IPS-20b (cell line): ENCODE measurements around the gene DNAH17.

Experiments
- H3K27ac ChIP-seq: one replicate; pipeline ENCODE4 v1.5.1; 2013; ENCODE audit warnings: low read length
- H3K27me3 ChIP-seq: 2 replicates; pipeline ENCODE4 v1.6.1; 2013; ENCODE audit warnings: mild to moderate bottlenecking, low read length, inconsistent platforms; ENCODE audit not compliant: insufficient read depth
- H3K36me3 ChIP-seq: 2 replicates; pipeline ENCODE4 v1.6.1; 2013; ENCODE audit warnings: low read depth, mild to moderate bottlenecking, inconsistent platforms, low read length, moderate library complexity; ENCODE audit not compliant: insufficient read depth
- H3K4me1 ChIP-seq: 2 replicates; pipeline ENCODE4 v1.6.1; 2013; ENCODE audit warnings: mild to moderate bottlenecking, control low read depth, inconsistent platforms, low read length, moderate library complexity; ENCODE audit not compliant: insufficient read depth
- H3K4me3 ChIP-seq: 2 replicates; pipeline ENCODE4 v1.5.1; 2013; ENCODE audit warnings: mild to moderate bottlenecking, low read length, inconsistent platforms
- H3K9ac ChIP-seq: 2 replicates; pipeline ENCODE4 v1.6.1; 2013; ENCODE audit warnings: low read depth, mild to moderate bottlenecking, inconsistent platforms, low read length, moderate library complexity
- H3K9me3 ChIP-seq: 2 replicates; pipeline ENCODE4 v1.6.1; 2013; ENCODE audit warnings: mild to moderate bottlenecking, low read depth, low read length, inconsistent platforms; ENCODE audit not compliant: insufficient read depth

Gene DNAH17

GRCh38 chr17:78422872-78423588 is 154.2 kb downstream of the DNAH17 start:
- no peak overlapping the region for H3K27ac ChIP-seq
- H3K36me3 ChIP-seq, result peaks cover 80% of the 10 kb centered on the region

GRCh38 chr17:78422267-78422605 is 155.0 kb downstream of the DNAH17 start:
- no peak overlapping the region for H3K4me3 ChIP-seq
- no peaks in the 10 kb centered on the region for H3K9me3 ChIP-seq
- H3K9ac ChIP-seq, result peak overlapping the region; percentile 19; the same call in 1 of the 2 replicates
- no peaks in the 10 kb centered on the region for H3K4me1 ChIP-seq
- no peak overlapping the region for H3K27ac ChIP-seq
- H3K36me3 ChIP-seq, result peaks cover 85% of the 10 kb centered on the region
- no peaks in the 10 kb centered on the region for H3K27me3 ChIP-seq

More at GRCh38 chr17:78422872-78423588, 154.2 kb downstream of the DNAH17 start:
- Histone ChIP-seq H3K9me3 (no peaks in the 10 kb centered on the region), H3K4me1 (no peaks in the 10 kb centered on the region), H3K4me3 (no peak overlapping the region), H3K27me3 (no peaks in the 10 kb centered on the region), H3K9ac (no peak overlapping the region)

DNA sequence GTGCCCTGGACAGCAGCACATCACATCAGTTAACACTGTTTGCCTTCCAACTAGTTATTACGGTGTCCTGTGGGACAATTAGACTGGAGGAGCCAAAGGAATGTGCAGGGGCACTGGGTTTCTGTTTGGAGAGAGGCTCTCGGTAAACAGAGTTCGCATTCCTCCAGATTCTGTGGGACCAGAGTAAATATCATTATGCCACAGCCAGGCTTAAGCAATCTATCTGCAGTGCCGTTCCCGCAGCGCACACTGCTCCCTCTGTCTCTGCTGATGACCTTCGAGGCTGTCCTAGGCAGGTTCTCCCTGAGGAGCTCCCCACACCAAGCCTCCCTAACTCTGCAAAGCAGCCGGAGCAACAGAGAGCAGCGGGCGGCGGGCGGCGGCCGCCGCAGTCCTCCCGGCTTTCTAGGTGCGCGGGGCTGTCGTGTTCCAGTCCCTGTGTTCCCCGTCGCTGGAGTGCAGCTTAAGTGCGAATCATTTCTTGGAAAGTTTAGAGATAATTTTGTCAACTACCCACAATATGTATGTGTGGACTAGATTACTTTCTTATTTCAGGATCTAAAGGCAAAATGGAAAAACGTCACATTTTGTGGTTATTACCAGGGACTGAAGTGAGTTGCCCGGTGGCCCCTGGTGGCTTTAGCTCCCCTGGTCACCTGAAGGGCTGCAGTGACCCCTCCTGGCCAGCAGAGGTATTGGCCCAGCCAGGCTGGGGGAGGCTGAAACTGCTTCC is 155.5 kb downstream of the DNAH17 start:
- Histone ChIP-seq H3K27ac (no peak overlapping the region), H3K36me3 (peaks cover 87% of the 10 kb centered on the region), H3K27me3 (no peaks in the 10 kb centered on the region), H3K4me3 (no peak overlapping the region), H3K4me1 (no peaks in the 10 kb centered on the region), H3K9me3 (no peaks in the 10 kb centered on the region), H3K9ac (no peak overlapping the region)

DNA sequence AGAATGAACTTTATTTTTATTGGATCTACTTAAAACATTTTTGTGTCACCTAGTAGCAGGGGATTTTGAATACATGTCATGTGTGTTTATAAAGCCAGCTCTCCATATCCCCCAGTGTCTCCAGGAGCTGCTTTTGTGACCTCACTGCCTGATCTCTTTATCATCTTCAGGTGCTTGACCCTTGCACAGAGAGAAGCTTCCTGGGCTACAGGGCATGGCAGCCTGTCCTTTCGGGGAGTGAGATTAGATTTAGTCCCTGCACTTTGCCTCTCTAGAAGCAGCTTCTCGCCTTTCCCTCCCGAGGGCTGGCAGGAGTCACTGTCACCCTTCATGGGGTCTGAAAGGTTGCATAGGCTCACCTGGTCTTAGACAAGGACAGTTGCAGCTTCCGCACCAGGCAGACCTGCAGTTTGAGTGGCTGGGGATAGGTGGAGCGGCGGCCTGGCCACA is 156.1 kb downstream of the DNAH17 start:
- Histone ChIP-seq H3K9me3 (no peaks in the 10 kb centered on the region), H3K27ac (no peak overlapping the region), H3K4me1 (no peaks in the 10 kb centered on the region), H3K9ac (no peak overlapping the region), H3K27me3 (no peaks in the 10 kb centered on the region), H3K36me3 (peaks cover 87% of the 10 kb centered on the region), H3K4me3 (no peak overlapping the region)

- H3K4me1 ChIP-seq, result no peaks in the 10 kb centered on the region
- no peak overlapping the region for H3K4me3 ChIP-seq
- H3K9ac ChIP-seq, result no peak overlapping the region
- H3K9me3 ChIP-seq, result no peaks in the 10 kb centered on the region
- no peaks in the 10 kb centered on the region for H3K27me3 ChIP-seq
- H3K36me3 ChIP-seq, result peaks cover 89% of the 10 kb centered on the region
- H3K27ac ChIP-seq, result no peak overlapping the region
Measured at GRCh38 chr17:78419970-78420815, 157.0 kb downstream of the DNAH17 start.

DNA sequence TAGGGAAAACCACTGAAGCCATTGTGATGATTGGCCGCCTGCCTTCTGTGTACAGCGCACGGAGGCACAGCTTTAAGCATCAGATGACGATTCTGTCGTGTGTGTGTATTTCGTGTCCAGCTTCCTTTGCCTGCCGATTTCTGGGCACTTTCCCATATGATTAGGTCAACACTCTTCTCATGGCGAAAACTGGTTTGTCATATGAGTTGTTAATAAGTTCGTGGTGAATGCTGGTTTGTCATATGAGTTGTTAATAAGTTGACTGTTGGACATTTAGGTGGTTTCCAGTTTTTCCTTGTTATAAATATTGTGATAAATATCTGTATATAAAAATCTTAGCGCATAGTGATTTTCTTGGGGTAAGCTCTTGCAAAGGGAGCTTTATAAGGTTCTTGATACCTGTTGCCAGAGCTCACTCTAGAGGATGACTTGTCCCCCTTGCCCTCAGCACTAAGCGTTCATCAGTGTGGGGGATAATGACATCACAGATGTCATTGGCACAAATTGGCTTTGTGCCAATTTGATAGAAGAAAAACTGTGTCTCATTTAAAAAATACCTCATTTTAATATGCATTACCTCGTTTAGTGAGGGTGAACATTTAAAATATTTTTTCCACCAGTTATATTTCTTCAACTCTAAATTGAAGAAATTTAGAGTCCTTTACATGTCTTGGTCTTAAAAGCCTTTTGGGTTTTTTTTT is 158.7 kb downstream of the DNAH17 start:
- no peaks in the 10 kb centered on the region for H3K9me3 ChIP-seq
- H3K36me3 ChIP-seq, result peaks cover 89% of the 10 kb centered on the region
- H3K4me1 ChIP-seq, result no peaks in the 10 kb centered on the region
- H3K4me3 ChIP-seq, result no peak overlapping the region
- no peak overlapping the region for H3K9ac ChIP-seq
- no peak overlapping the region for H3K27ac ChIP-seq
- no peaks in the 10 kb centered on the region for H3K27me3 ChIP-seq

- H3K36me3 ChIP-seq, result peaks cover 89% of the 10 kb centered on the region
- no peaks in the 10 kb centered on the region for H3K27me3 ChIP-seq
- no peak overlapping the region for H3K27ac ChIP-seq
- H3K9ac ChIP-seq, result no peak overlapping the region
- H3K4me1 ChIP-seq, result no peaks in the 10 kb centered on the region
- H3K4me3 ChIP-seq, result no peak overlapping the region
- H3K9me3 ChIP-seq, result no peaks in the 10 kb centered on the region
Measured at GRCh38 chr17:78417531-78417909, 159.7 kb downstream of the DNAH17 start.

GRCh38 chr17:78416791-78417530 is 160.2 kb downstream of the DNAH17 start:
- no peak overlapping the region for H3K27ac ChIP-seq
- no peak overlapping the region for H3K9ac ChIP-seq

GRCh38 chr17:78415821-78416711 is 161.1 kb downstream of the DNAH17 start:
- no peak overlapping the region for H3K4me3 ChIP-seq
- H3K27me3 ChIP-seq, result no peaks in the 10 kb centered on the region
- H3K36me3 ChIP-seq, result peaks cover 82% of the 10 kb centered on the region
- no peak overlapping the region for H3K27ac ChIP-seq
- H3K9me3 ChIP-seq, result no peaks in the 10 kb centered on the region
- H3K9ac ChIP-seq, result no peak overlapping the region
- H3K4me1 ChIP-seq, result no peaks in the 10 kb centered on the region

More at GRCh38 chr17:78416791-78417530, 160.2 kb downstream of the DNAH17 start:
- Histone ChIP-seq H3K9me3 (no peaks in the 10 kb centered on the region), H3K36me3 (peaks cover 90% of the 10 kb centered on the region), H3K27me3 (no peaks in the 10 kb centered on the region), H3K4me3 (no peak overlapping the region), H3K4me1 (no peaks in the 10 kb centered on the region)
